OCI-LY3 (cell line): ENCODE measurements around the gene CCT6A.
A peak's percentile ranks its signal among the peaks of the same experiment; 100 is the strongest.

ENCODE experiments used
- CTCF ChIP-seq: fragments of 200-600, 300-600 bp; sonication (generic); IDR thresholded peaks from 2 replicates; pipeline ENCODE4 v1.5.1; 2014; ENCODE audit warnings: antibody characterized with exemption, low read length, low read depth
- EZH2phosphoT487 ChIP-seq: fragments of 200-600 bp; shearing (Covaris generic); IDR thresholded peaks from 2 replicates; pipeline ENCODE4 v1.6.1; 2018; ENCODE audit warnings: antibody characterized with exemption, mixed run types, low read depth

GRCh38 chr7:56074371-56074791, 22.8 kb downstream of the CCT6A start:
- peak; percentile 85 for TF ChIP-seq CTCF
- TF ChIP-seq EZH2phosphoT487 = no peak
